ENCODE data around the gene SGTB.
A peak's percentile ranks its signal among the peaks of the same experiment; 100 is the strongest.
"Not testable (repeated sequence)": the region's sequence is repeated elsewhere in the genome, so short reads cannot be mapped to it uniquely, and the experiment has no call there.

The SGTB gene

GRCh38 chr5:65668696-65669095, 53.2 kb downstream of the SGTB start:
- no peak for DNase-seq (ENCODE audit: low read depth in 2 of 2)

GRCh38 chr5:65663804-65664521, 57.9 kb downstream of the SGTB start:
- no peak for DNase-seq (ENCODE audit: low read depth in 2 of 2)

- DNase-seq (ENCODE audit: low read depth in 2 of 2): no peak
These were observed 67.2 kb downstream of the SGTB start for GRCh38 chr5:65654713-65655112.

- no peak for DNase-seq (ENCODE audit: low read depth in 2 of 2)
These were observed 70.8 kb downstream of the SGTB start for GRCh38 chr5:65651144-65651543.

GRCh38 chr5:65647941-65648340, 74.0 kb downstream of the SGTB start:
- DNase-seq (ENCODE audit: low read depth in 2 of 2): no peak

- DNase-seq (ENCODE audit: low read depth in 2 of 2): no peak
These were observed 75.0 kb downstream of the SGTB start for GRCh38 chr5:65646938-65647337.

- no peak for DNase-seq (ENCODE audit: low read depth in 2 of 2)
These were observed 81.7 kb downstream of the SGTB start for GRCh38 chr5:65640240-65640639.

- no peak for DNase-seq (ENCODE audit: low read depth in 2 of 2)
These were observed 90.9 kb downstream of the SGTB start for GRCh38 chr5:65630981-65631380.

- no peak for DNase-seq (ENCODE audit: low read depth in 2 of 2)
These were observed 96.2 kb downstream of the SGTB start for GRCh38 chr5:65625743-65626142.

GRCh38 chr5:65624571-65625555, 97.0 kb downstream of the SGTB start, which contains the start of the genes SHLD3 and TRAPPC13:
SHLD3 (plus strand) TSS chr5:65625027; CDS start chr5:65629588, 4,561 bp downstream.
TRAPPC13 (plus strand) TSS chr5:65625027; CDS start chr5:65625061, 34 bp downstream.
- DNase-seq (ENCODE audit: low read depth in 2 of 2): peak; percentile 57 to 68

- peak; percentile 79 for DNase-seq (ENCODE audit: low read depth in 2 of 2)
These were observed 97.8 kb downstream of the SGTB start, which contains the start of gene TRIM23 for GRCh38 chr5:65624025-65624570. TRIM23 (minus strand) TSS chr5:65624333; CDS start chr5:65624274, 59 bp downstream.

GRCh38 chr5:65623482-65623881, 98.4 kb downstream of the SGTB start:
- no peak for DNase-seq (ENCODE audit: low read depth in 2 of 2)

GRCh38 chr5:65621961-65622360, 99.9 kb downstream of the SGTB start:
- DNase-seq (ENCODE audit: low read depth in 2 of 2): not testable (repeated sequence)

- DNase-seq (ENCODE audit: low read depth in 2 of 2): no peak
These were observed 101.9 kb downstream of the SGTB start for GRCh38 chr5:65620021-65620420.

Measured in activated CD4-positive, alpha-beta T cell treated with anti-CD3 and anti-CD28 coated beads for 24 hours (primary cell).